Measurements from ENCODE around the gene TSPAN18. TPM values are rescaled to one million over a fixed set of nuclear protein-coding genes. Genes with fewer than 3 reads are reported as not detected.

TSPAN18 gene
- total and polyA plus RNA-seq, 8 donors = 2.1 to 60.3 (median 11.0) TPM

GRCh38 chr11:44930588-44931302 is 204.0 kb downstream of the TSPAN18 start:
- Histone ChIP-seq H3K27me3 (peaks cover 0 to 7% (median 0%) of the 10 kb centered on the region in 3 donors), H3K4me1 (peaks cover 0 to 7% (median under 1%) of the 10 kb centered on the region in 4 donors), H3K4me3 (no peak overlapping the region), H3K27ac (no peak overlapping the region), H3K9me3 (no peaks in the 10 kb centered on the region), H3K36me3 (peaks cover 0 to 43% (median 26%) of the 10 kb centered on the region in 4 donors)
- WGBS, 5 donors = 65 to 71% (median 71%) methylated on average over 13 of the region's 13 CpGs
- no peak for DNase-seq
- no peak for TF ChIP-seq POLR2AphosphoS5 (IDR thresholded peaks at IDR 0.05)
- TF ChIP-seq CTCF (IDR thresholded peaks at IDR 0.05) = no peak
- no peak for TF ChIP-seq EP300 (IDR thresholded peaks at IDR 0.05)
- TF ChIP-seq POLR2A (IDR thresholded peaks at IDR 0.05) = no peak
- intact Hi-C loops (cut with DNase I; ENCODE audit: low total_unique reads) = loop anchor here (10.0 kb wide), 1 partner anchor 394 kb away; no protein-coding TSS in a partner anchor

- Histone ChIP-seq H3K27me3 (peaks cover 0 to 7% (median 0%) of the 10 kb centered on the region in 3 donors), H3K9me3 (no peaks in the 10 kb centered on the region), H3K4me1 (peaks cover 0 to 4% (median 1%) of the 10 kb centered on the region in 4 donors), H3K36me3 (peaks cover 0 to 43% (median 30%) of the 10 kb centered on the region in 4 donors), H3K4me3 (no peak overlapping the region), H3K27ac (no peak overlapping the region)
- 70 to 82% (median 79%) methylated on average over 3 of the region's 3 CpGs for WGBS, 5 donors
- intact Hi-C loops (cut with DNase I; ENCODE audit: low total_unique reads) = loop anchor here (10.0 kb wide), 1 partner anchor 393 kb away; no protein-coding TSS in a partner anchor
- DNase-seq = no peak
- TF ChIP-seq EP300 (IDR thresholded peaks at IDR 0.05) = no peak
- TF ChIP-seq POLR2A (IDR thresholded peaks at IDR 0.05) = no peak
Observed at GRCh38 chr11:44931466-44931865, 204.7 kb downstream of the TSPAN18 start.

GRCh38 chr11:44934110-44934509 is 207.3 kb downstream of the TSPAN18 start:
- intact Hi-C loops (cut with DNase I; ENCODE audit: low total_unique reads) = loop anchor here (10.0 kb wide), 1 partner anchor 391 kb away; no protein-coding TSS in a partner anchor
- WGBS, 5 donors = 77 to 85% (median 81%) methylated on average over 2 of the region's 2 CpGs; no CpG with 5 or more reads in 1 of the 5 donors
- TF ChIP-seq EP300 (IDR thresholded peaks at IDR 0.05) (no peak), POLR2A (IDR thresholded peaks at IDR 0.05) (no peak), POLR2AphosphoS5 (IDR thresholded peaks at IDR 0.05) (no peak), CTCF (IDR thresholded peaks at IDR 0.05) (no peak)
- peaks cover 0 to 10% (median 6%) of the 10 kb centered on the region in 4 donors for H3K4me1 ChIP-seq
- peaks cover 0 to 50% (median 44%) of the 10 kb centered on the region in 4 donors for H3K36me3 ChIP-seq
- H3K27me3 ChIP-seq = peaks cover 0 to 3% (median 0%) of the 10 kb centered on the region in 3 donors
- no peaks in the 10 kb centered on the region for H3K9me3 ChIP-seq
- no peak overlapping the region for H3K4me3 ChIP-seq
- no peak for DNase-seq
- H3K27ac ChIP-seq = no peak overlapping the region

GRCh38 chr11:44934735-44935250 is 208.0 kb downstream of the TSPAN18 start:
- intact Hi-C loops (cut with DNase I; ENCODE audit: low total_unique reads) = loop anchor here (5.0 to 10.0 kb wide), 2 partner anchors 168 to 390 kb away; no protein-coding TSS in a partner anchor
- Histone ChIP-seq H3K4me1 (peaks cover 0 to 16% (median 6%) of the 10 kb centered on the region in 4 donors), H3K27ac (no peak overlapping the region), H3K4me3 (no peak overlapping the region), H3K9me3 (no peaks in the 10 kb centered on the region), H3K36me3 (peaks cover 0 to 49% (median 41%) of the 10 kb centered on the region in 4 donors), H3K27me3 (peaks cover 0 to 3% (median 0%) of the 10 kb centered on the region in 3 donors)
- TF ChIP-seq POLR2AphosphoS5 (IDR thresholded peaks at IDR 0.05) (no peak), CTCF (IDR thresholded peaks at IDR 0.05) (no peak), POLR2A (IDR thresholded peaks at IDR 0.05) (no peak), EP300 (IDR thresholded peaks at IDR 0.05) (no peak)
- 89 to 93% (median 90%) methylated on average over 11 to 13 of the region's 13 CpGs for WGBS, 5 donors
- no peak for DNase-seq

All from stomach (tissue), 9 donors.